HepG2 (cell line): ENCODE measurements around the gene CEP89. TPM values are rescaled to one million over a fixed set of nuclear protein-coding genes. Genes with fewer than 3 reads are reported as not detected.

Experiments
- ARNTL ChIP-seq: sonication (generic); formaldehyde crosslinking; IDR thresholded peaks from 2 replicates; pipeline ENCODE4 v1.4.0; 2020; ENCODE audit warnings: mild to moderate bottlenecking, missing genetic modification reagents
- ATF7-NPFF ChIP-seq: sonication (generic); formaldehyde crosslinking; IDR thresholded peaks from 2 replicates; pipeline ENCODE4 v1.8.1; 2023; ENCODE audit warnings: mild to moderate bottlenecking, low read depth, missing genetic modification reagents, moderate library complexity
- BCL3 ChIP-seq: sonication (generic); formaldehyde crosslinking; IDR thresholded peaks from 2 replicates; pipeline ENCODE4 v1.5.1; 2020; ENCODE audit warnings: mild to moderate bottlenecking, missing genetic modification reagents, moderate library complexity
- DZIP1 ChIP-seq: sonication (generic); formaldehyde crosslinking; IDR thresholded peaks from 2 replicates; pipeline ENCODE4 v1.5.0; 2020; ENCODE audit warnings: mild to moderate bottlenecking, missing genetic modification reagents
- MAX ChIP-seq: IDR thresholded peaks from 2 replicates; pipeline ENCODE4 v1.6.1; 2012; ENCODE audit warnings: inconsistent platforms
- MTA3 ChIP-seq: sonication (generic); formaldehyde crosslinking; IDR thresholded peaks from 2 replicates; pipeline ENCODE4 v1.4.0; 2020; ENCODE audit warnings: missing genetic modification reagents
- NBN ChIP-seq: fragments of 450-650 bp; conservative IDR thresholded peaks from 2 replicates; pipeline ENCODE4 v1.6.1; 2017
- PHF20 ChIP-seq: sonication (generic); formaldehyde crosslinking; IDR thresholded peaks from 2 replicates; pipeline ENCODE4 v1.5.0; 2020; ENCODE audit warnings: mild to moderate bottlenecking, missing genetic modification reagents
- PITX1 ChIP-seq: sonication (generic); formaldehyde crosslinking; IDR thresholded peaks from 2 replicates; pipeline ENCODE4 v1.5.1; 2020; ENCODE audit warnings: mild to moderate bottlenecking, missing genetic modification reagents
- PRPF4 ChIP-seq: fragments of 200-400 bp; formaldehyde crosslinking; IDR thresholded peaks from 2 replicates; pipeline ENCODE4 v1.6.1; 2016; ENCODE audit warnings: low read length, low read depth; ENCODE audit not compliant: poor library complexity, severe bottlenecking
- SIX4 ChIP-seq: sonication (generic); formaldehyde crosslinking; IDR thresholded peaks from 2 replicates; pipeline ENCODE4 v1.4.0; 2020; ENCODE audit warnings: missing genetic modification reagents
- SMAD1 ChIP-seq: sonication (generic); formaldehyde crosslinking; IDR thresholded peaks from 2 replicates; pipeline ENCODE4 v1.4.0; 2020; ENCODE audit warnings: missing genetic modification reagents, low read depth, mild to moderate bottlenecking, borderline replicate concordance
- SMAD9 ChIP-seq: sonication (generic); formaldehyde crosslinking; IDR thresholded peaks from 2 replicates; pipeline ENCODE4 v1.5.1; 2020; ENCODE audit warnings: mild to moderate bottlenecking, missing genetic modification reagents
- SP140L ChIP-seq: sonication (generic); formaldehyde crosslinking; IDR thresholded peaks from 2 replicates; pipeline ENCODE4 v1.4.0; 2020; ENCODE audit warnings: missing genetic modification reagents, borderline replicate concordance
- ZBTB33 ChIP-seq: sonication (generic); formaldehyde crosslinking; IDR thresholded peaks from 2 replicates; pipeline ENCODE4 v1.4.0; 2020; ENCODE audit warnings: missing genetic modification reagents
- ZBTB8A ChIP-seq: sonication (generic); formaldehyde crosslinking; IDR thresholded peaks from 2 replicates; pipeline ENCODE4 v1.4.0; 2020; ENCODE audit warnings: mild to moderate bottlenecking, low read depth, missing genetic modification reagents, borderline replicate concordance
- ZNF280B ChIP-seq: sonication (generic); formaldehyde crosslinking; IDR thresholded peaks from 2 replicates; pipeline ENCODE4 v1.5.0; 2020; ENCODE audit warnings: missing genetic modification reagents, mild to moderate bottlenecking, borderline replicate concordance
- ZNF670 ChIP-seq: sonication (generic); formaldehyde crosslinking; IDR thresholded peaks from 2 replicates; pipeline ENCODE4 v1.8.0; 2022; ENCODE audit warnings: mild to moderate bottlenecking, missing genetic modification reagents, borderline replicate concordance
- ZNF720 ChIP-seq: sonication (generic); formaldehyde crosslinking; IDR thresholded peaks from 2 replicates; pipeline ENCODE4 v1.4.0; 2020; ENCODE audit warnings: missing genetic modification reagents
- ZNF773 ChIP-seq: sonication (generic); formaldehyde crosslinking; IDR thresholded peaks from 2 replicates; pipeline ENCODE4 v1.4.0; 2020; ENCODE audit warnings: missing genetic modification reagents, borderline replicate concordance
- polyA plus RNA-seq, 8 experiments: library from polyadenylated mRNA; depleted of rRNA in 3 of 8; stranded (reverse) in 7 of 8; unstranded in 1 of 8; fragments of >200 nt; fragmentation: Illumina TruSeq in 4 of 8; extraction: Trizol in 4 of 8; gene quantifications; 2 replicates each; pipeline versions ENCODE4 v1.2.1 to v1.2.3, GENCODE V29; 2011 to 2016; ENCODE audit warnings: low read depth in 4 of 8, missing spikeins in 1 of 8, mixed read lengths in 1 of 8; ENCODE audit not compliant: insufficient read depth in 1 of 8
- total RNA-seq, 5 experiments: library from RNA; depleted of rRNA; stranded (reverse); fragments of >200 nt; fragmentation: Illumina TruSeq; extraction: Trizol; gene quantifications; 2 replicates each; pipeline ENCODE4 v1.2.3, GENCODE V29; 2016; ENCODE audit warnings: low read depth in 1 of 5

Gene CEP89
- total and polyA plus RNA-seq, 2 of the 13 experiments (the other 11 are each of a cell fraction or from before 2014, with no cell fraction given), result 7.2 to 10.9 TPM

- TF ChIP-seq DZIP1 (CRISPR knock-in tag), result no peak
- no peak for TF ChIP-seq NBN
- TF ChIP-seq ZNF773 (CRISPR knock-in tag), result no peak
- TF ChIP-seq MTA3 (CRISPR knock-in tag), result no peak
- no peak for TF ChIP-seq SP140L
- peak; percentile 92; the same call in 1 of the 2 replicates for TF ChIP-seq ATF7-NPFF
- no peak; the same call in 1 of the 2 replicates for TF ChIP-seq SMAD1 (CRISPR knock-in tag)
- peak; percentile 90 for TF ChIP-seq PHF20 (CRISPR knock-in tag)
- TF ChIP-seq SIX4 (CRISPR knock-in tag), result peak; percentile 96
- TF ChIP-seq SMAD9 (CRISPR knock-in tag), result no peak
- TF ChIP-seq MAX, result no peak; the same call in 1 of the 2 replicates
- TF ChIP-seq ZBTB33 (CRISPR knock-in tag), result no peak
- TF ChIP-seq ZNF670 (CRISPR knock-in tag), result no peak
- TF ChIP-seq BCL3, result peak; percentile 52; the same call in 1 of the 2 replicates
- TF ChIP-seq ZNF720 (CRISPR knock-in tag), result no peak
- TF ChIP-seq PRPF4, result no peak
- no peak for TF ChIP-seq ZNF280B (CRISPR knock-in tag)
- TF ChIP-seq ARNTL (CRISPR knock-in tag), result no peak
- peak; percentile 52; the same call in 1 of the 2 replicates for TF ChIP-seq PITX1
- no peak for TF ChIP-seq ZBTB8A (CRISPR knock-in tag)
Observed at GRCh38 chr19:32971715-32972540, at the start of gene CEP89, which contains the start of gene FAAP24 (continued).
